ENCODE data around the gene ADAM12.

DNA sequence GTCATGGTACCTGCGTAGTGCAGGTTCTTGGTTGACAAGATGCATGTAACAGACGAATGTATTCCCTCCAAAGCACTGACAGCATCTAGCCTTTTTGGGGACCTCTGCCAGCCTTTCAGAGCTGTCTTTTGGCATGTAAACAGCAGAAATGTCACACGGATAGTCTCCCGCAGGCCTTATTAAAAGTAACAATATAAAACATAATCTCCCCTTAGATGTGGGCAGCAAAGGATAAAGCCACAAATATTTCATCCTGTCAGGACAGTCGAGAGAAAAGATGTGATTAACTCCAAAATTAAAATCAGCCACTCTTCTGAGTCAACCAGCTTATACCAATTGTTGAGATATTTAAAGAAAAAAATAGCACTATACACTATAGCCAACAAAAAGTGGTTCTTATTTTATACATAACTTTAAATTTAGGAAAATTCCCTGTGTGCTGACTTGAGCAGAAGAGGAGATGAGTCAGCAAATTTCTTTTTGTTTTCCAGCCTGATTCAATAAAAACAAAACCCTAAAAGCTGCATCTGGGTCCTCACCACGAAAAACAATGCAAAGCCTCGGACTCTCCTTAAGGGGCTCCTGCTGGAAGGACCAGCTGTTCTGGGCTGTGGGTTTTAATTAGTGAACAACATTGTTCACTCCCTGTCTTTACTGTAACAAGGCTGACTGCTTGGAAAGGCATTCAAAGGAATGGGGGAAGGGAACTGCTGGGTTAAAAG is 240.2 kb downstream of the ADAM12 start:
- no peak for TF ChIP-seq POLR2A (IDR thresholded peaks at IDR 0.05; ENCODE audit: low read depth, low read length)
- TF ChIP-seq POLR2AphosphoS5 (IDR thresholded peaks at IDR 0.05; ENCODE audit: low read depth, low read length), result no peak
